VCaP (cell line): ENCODE data around the gene ANKRD60.

Source experiments
- H3K27ac ChIP-seq: fragments of 450-650 bp; 2 replicates; pipeline ENCODE4 v1.5.1; 2017
- CTCF ChIP-seq: fragments of 450-650 bp; conservative IDR thresholded peaks from 2 replicates; pipeline ENCODE4 v1.5.1; 2017; ENCODE audit warnings: mild to moderate bottlenecking, moderate library complexity

Gene ANKRD60

GRCh38 chr20:58218665-58219341, 9.7 kb downstream of the ANKRD60 start:
- H3K27ac ChIP-seq: no peak overlapping the region
- no peak for TF ChIP-seq CTCF

- no peak for TF ChIP-seq CTCF
- no peak overlapping the region for H3K27ac ChIP-seq
Observed at GRCh38 chr20:58216334-58216733, 12.1 kb downstream of the ANKRD60 start.

- H3K27ac ChIP-seq: no peak overlapping the region
- TF ChIP-seq CTCF: no peak
Observed at GRCh38 chr20:58215116-58215515, 13.3 kb downstream of the ANKRD60 start.

- H3K27ac ChIP-seq: no peak overlapping the region
- no peak for TF ChIP-seq CTCF
Observed at GRCh38 chr20:58214310-58214709, 14.1 kb downstream of the ANKRD60 start.

- TF ChIP-seq CTCF: no peak
- no peak overlapping the region for H3K27ac ChIP-seq
Observed at GRCh38 chr20:58213716-58214115, 14.7 kb downstream of the ANKRD60 start.

- H3K27ac ChIP-seq: peak overlapping the region; percentile 26; the same call in 1 of the 2 replicates
- TF ChIP-seq CTCF: peak; percentile 69
Observed at GRCh38 chr20:58213121-58213520, 15.3 kb downstream of the ANKRD60 start.

- TF ChIP-seq CTCF: no peak
- H3K27ac ChIP-seq: peak overlapping the region; percentile 26; the same call in 1 of the 2 replicates
Observed at GRCh38 chr20:58212636-58213035, 15.8 kb downstream of the ANKRD60 start.
